GM19324 (cell line): ENCODE results near the gene RNF152.
"Not testable (repeated sequence)": the region's sequence is repeated elsewhere in the genome, so short reads cannot be mapped to it uniquely, and the experiment has no call there.

Source experiments
- ATAC-seq: cut with Tn5 transposase; IDR thresholded peaks from one replicate; pipeline ENCODE4 v1.9.1; 2021; ENCODE audit warnings: mild to moderate bottlenecking, moderate library complexity; ENCODE audit not compliant: unreplicated experiment, low FRiP score

The RNF152 gene

DNA sequence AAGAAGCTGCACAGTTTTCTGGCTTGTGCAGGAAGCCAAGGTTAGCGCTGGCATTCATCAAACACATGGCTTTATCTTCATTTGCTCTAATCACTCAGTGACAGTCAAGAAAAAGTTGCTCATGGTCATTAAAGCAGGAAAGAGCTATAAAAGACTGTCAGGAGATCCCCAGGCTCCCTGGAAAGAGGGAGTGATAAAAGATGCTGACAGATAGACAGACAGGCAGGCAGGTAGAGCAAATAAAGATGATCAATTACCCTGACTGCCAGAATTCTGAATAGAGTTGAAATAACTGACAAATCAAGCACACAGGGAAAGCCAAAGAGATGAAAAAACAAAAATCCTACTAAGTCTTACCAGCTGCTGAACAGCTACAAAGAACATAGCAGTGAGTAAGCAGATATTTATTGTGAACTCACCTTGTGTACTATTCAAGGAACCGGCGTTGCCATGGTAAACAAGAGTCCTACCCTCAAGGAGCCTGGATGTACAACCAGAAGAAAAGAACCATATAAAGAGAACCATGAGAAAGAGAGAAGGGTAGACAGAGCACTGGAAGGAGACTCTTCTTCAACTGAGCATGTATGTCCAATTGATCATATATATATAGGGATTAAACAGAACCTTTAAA is 68.0 kb downstream of the RNF152 start:
- no peak for ATAC-seq

DNA sequence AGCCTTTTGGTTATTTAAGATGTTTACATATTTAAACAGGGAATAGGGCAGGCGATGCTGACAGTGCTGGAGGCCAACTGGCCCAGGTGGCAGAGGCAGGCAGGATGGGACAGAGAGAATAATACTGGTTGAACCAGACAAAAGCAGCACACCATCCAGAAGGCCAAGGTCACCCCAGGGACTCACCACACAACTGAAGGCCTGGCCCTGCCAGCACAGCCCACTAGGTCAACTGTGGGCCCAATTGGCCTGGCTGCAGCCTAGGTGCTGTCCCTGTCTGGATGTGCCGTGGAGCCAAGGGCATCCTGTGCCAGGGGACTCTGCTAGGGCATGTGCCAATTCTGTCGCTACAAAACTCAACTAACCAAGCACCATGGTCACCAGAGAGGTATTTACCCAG is 69.2 kb downstream of the RNF152 start:
- ATAC-seq = no peak

DNA sequence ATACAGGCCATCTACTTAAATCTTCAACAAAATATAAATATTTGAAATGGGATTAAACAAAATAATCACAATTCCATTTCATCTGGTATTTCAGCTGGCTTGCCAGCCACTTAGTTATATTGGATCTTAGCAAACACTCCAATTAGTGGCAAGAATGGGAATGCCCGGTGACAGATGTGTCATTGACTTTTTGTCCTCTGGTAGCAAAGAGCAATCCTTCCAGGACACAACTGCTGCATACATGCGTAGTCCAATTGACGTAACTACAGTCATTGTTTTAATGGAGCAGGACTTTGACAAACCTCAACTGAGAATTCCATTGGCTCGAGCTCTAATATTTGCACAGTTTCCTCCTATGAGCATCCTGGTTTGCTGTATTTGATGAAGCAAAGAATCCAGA is 69.9 kb downstream of the RNF152 start:
- ATAC-seq = no peak

DNA sequence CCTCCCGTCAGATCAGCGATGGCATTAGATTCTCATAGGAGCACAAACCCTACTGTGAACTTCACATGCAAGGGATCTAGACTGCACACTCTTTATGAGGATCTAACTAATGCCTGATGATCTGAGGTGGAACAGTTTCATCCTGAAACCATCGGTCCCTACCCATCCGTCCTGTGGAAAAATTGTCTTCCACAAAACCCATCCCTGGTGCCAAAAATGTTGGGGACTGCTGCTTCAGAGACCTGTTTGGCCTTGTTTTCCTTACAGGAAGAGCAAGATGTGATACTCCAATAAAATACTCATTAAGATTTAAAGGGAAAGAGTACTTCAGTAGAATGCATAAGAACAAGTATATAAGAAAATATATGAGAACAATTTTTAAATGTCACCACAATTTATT is 71.1 kb downstream of the RNF152 start:
- ATAC-seq = no peak

DNA sequence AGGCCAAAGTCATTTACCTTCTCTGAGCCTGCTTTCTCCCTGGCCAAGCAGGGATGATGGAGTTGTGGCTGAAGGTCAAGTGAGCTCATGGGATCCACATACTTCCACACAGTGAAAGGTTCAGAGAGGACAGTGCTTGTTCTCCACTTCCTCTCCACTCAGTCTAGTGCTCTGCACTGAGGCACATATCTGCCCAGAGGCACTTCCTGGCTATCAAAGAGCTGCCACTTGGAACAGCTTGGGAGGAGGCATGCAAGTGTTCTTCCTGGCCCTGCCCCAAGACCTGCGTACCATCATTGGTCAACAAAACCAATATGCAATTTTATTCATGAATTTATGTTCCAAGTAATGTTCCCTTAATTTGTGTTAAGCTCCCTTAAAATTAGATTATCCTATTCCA is 71.9 kb downstream of the RNF152 start:
- no peak for ATAC-seq

DNA sequence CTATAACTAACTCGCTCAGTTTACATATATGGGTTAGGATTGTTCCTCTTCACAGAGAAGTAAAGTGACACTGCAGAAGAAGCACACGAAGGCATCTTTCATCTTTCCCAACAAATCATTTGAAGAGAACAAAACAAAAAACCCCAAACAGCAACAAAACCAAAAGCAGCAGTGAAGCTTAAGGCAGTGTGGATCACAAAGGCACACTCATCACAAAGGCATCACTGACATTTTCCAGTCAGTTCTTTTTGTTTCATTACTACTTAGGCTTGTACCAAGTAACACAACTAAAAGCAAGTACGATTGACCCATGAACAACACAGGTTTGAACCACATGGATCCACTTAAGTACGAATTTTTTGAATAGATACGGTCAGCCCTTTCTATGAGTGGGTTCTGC is 75.7 kb downstream of the RNF152 start:
- ATAC-seq = no peak

DNA sequence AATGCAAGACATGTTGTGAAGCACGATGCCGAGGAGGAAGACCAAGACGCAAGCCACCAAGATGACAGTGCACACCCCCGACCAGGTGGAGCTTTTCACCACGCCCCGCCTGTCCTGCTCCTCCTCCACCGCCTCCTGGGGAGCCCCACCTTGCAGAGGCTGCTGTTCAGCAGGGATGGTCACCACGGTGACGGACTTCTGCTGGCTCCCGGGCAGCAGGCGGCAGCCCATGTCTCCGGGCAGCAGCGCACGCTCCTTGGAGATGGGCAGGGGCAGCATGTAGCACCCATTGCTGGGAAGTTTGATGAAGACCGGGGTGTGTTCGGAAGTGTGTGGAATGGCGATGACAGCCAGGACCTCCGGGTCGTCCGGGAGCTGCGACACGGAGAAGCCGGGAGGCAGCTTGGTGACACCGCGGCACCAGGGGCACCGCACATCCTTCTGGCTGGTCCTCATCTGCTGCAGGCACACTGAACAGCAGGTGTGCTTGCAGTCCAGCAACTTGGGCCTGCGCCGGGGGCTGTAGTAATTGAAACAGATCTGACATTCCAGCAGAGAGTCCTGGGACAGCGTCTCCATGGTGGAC is 76.8 kb downstream of the RNF152 start:
- ATAC-seq = no peak

DNA sequence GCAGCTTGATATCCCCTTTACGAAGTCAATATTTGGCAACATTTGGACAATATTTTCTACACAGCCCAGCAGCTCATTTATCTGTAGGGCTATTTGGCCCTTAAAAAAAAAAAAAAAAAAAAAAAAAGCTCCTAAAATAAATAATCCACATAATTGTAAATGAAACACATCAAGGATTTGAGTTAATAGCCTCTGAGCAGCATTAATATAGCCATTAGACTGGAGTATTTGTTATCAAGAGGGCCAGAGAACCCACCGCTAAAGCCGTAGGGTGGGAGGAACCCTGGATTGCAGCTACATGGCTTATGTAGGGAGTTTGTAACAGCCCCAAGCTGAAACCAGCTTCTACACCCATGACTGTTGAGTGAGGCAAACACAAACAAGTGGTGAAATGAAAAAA is 84.5 kb downstream of the RNF152 start:
- ATAC-seq = no peak

DNA sequence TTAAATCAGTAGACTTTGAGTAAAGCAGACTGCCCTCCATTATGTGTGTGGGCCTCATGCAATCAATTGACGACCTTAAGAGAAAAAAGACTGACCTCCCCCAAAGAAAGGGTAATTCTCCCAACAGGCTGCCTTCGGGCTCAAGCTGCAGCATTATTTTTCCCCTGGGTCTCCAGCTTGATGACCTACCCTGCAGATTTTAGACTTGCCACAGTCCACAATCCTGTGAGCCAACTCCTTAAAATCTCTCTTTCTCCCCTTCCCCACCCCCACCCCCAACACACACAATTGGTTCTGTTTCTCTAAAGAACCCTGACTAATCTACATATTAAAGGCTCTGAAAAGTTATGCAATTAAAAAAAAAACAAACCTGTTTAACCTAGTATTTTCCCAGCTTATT is 89.4 kb downstream of the RNF152 start:
- ATAC-seq = no peak

DNA sequence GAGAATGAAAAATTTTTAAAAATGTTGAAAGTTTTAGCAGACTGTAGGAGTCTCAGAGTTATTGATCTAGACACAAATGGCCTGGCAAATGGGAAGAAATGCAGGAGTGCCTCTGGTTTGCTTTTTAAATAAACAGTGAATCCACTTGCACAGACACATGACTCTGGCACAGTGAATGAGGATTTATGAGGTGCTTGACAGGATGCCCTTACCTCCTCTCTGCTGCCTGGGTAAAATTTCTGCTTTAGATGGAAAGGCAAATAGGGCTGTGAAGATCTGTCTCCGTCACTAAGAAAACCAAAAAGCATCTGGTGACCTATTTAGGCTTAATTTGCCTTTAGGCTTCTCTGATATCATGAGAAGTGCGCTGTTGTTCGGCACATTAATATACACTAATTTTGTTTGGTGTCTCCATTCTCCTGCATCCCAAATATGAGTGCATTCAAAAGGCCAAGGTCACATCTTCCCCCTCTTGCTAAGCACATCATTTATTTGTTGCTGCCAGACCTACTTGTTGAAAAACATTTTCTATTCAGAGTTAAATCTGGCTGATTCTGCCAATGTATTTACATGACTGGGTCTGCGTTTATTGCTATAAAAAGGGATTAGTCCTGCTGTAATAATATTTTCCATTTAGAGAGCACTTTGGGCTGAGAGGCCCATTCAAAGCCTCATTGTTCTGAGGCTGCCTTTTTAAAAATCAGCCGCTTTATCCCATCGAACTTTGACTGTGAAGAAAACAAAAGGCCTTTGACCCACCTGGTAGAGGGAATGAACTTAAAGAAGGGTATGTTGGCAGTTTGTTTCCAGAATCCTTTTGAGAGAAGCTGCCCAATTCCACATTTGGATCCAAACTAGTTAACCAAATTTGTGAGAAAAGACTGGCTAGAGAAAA is 94.9 kb downstream of the RNF152 start:
- ATAC-seq = no peak

DNA sequence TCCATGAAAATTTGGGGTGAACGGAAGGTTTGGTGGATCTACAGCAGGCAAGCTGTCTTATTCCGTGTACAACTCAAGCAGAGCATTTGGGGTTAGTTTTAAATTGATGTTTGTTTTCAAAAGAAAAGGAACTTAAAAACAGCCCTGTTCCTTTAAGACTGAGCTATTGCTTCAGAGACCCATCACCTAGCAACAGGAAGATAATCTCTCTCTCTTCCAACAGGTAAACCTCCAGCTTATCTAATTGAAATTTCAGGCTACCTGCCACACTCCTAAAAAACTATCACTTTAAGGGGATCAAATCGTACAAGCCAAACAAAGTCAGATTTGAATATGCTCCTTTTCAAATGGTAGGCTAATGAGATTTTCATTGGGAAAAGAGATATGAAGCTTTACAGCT is 101.8 kb downstream of the RNF152 start:
- no peak for ATAC-seq

DNA sequence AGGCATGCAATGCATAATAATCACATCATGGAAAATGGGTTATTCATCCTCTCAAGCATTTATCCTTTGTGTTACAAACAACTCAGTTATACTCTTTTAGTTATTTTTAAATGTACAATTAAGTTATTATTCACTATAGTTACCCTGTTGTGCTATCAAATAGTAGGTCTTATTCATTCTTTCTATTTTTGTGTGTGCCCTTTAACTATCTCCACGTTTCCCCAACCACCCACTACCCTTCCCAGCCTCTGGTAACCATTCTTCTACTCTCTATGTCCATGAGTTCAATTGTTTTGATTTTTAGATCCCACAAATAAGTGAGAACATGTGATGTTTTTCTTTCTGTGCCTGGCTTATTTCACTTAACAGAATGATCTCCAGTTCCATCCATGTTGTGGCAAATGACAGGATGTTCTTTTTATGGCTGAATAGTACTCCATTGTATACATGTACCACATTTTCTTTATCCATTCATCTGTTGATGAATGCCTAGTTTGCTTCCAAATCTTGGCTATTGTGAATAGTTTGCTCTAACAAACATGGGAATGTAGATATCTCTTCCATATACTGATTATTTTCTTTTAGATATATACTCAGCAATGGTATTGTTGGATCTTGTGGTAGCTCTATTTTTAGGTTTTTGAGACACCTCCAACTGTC is 105.7 kb downstream of the RNF152 start:
- ATAC-seq = not testable (repeated sequence)

DNA sequence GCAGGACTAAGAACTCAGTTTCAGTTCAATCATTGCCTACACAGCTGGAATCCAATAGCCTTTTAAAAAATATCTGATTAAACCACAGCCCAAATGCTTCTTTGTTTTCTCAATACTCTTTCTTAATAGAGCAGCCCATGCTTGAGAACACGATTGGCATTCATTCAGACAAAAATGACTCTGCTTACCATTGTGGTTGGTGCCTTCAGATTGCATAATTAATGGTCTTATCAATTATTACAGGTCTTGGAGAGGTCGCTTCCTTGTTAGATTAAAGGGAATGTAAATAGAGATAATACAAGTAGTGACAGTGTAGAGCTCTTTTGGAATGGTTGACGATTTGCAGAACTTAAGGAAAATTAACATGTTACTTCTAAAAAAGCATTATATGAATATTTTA is 107.2 kb downstream of the RNF152 start:
- no peak for ATAC-seq

DNA sequence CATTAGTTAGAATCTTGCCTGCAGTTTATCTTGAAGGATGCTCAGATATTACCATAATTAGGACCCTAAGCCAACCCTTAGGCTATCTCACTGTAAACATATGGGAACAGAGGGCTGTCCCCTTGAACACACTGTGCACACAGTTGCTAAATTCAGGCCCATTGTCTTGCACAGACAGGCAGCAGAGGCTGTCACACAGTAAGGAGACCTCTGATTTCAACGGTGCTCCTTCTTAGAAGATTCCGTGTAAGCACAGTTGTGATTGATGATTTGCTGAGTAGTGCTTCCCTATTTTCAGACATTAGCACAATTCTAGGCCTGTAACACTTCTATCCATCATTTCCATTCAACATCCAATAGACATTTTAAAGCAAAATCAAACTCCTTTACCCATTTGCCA is 108.0 kb downstream of the RNF152 start:
- ATAC-seq = no peak

DNA sequence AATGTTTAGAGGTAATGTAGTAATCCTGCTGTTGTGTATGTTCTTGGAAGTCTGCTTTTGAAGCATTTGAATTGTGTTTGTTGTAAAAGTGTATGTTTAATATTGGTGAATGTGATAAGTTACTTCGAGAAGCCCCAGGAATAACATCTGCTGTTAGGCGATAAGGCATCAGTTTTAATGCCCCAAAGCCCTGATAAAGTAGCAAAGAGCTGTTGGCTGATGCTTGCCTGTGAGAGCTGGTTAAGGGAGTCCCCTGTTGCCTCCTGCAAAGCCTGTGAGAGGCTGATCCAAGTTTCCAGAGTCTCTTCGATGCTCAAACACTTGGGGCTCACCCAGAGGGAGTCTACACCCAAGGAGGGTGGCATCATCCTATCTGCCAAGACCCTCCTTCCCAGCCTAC is 110.3 kb downstream of the RNF152 start:
- no peak for ATAC-seq

DNA sequence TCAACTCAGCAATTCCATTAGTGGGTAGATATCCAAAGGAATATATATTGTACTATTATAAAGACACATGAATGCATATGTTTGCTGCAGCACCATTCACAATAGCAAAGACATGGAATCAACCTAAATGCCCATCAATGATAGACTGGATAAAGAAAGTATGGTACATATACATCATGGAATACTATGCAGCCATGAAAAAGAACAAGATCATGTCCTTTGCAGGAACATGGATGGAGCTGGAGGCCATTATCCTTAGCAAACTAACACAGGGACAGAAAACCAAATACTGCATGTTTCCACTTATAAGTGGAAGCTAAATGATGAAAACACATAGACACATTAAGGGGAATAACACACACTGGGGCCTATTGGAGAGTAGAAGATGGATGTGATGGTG is 116.6 kb downstream of the RNF152 start:
- ATAC-seq = not testable (repeated sequence)

DNA sequence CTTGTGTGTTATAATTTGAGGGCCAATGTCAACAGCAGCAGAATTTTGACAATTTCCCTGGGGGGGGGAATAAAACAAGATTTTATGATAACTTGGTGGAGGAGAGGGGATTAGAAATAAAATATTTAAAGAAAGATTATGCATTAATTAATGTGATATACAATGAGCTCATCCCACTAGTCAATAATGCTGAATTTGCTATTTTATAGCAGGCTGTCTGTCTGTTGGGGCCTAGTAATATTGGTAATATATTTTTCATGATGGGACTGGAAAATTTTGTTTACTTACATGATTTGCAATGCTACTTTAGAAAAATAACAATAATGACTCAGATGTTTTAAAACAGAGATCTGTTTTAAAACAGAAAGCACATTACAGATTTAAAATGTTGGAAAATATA is 118.0 kb downstream of the RNF152 start:
- no peak for ATAC-seq

DNA sequence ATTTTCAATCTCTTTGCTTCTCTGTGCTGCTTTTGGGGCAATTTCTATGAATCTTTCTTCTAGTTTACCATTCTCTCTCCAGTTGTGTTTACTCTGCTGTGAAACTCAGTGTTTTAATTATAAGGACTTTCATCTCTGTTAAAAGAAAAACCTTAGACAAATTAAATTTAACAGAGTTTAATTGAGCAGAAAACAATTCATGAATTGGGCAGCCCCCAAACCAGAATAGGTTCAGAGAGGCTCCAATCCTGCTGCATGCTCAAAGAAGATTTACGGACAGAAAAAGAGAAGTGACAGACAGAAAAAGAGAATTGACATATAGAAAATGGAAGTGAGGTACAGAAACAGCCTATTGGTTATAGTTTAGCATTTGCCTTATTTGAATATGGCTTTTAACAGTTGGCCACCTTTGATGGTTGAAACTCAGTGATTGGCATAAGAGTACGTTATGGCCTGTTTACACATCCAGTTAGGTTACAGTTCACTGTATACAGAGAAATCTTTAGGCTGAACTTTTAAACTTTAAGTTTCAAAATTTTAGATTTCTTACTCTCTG is 120.4 kb downstream of the RNF152 start:
- ATAC-seq = no peak

DNA sequence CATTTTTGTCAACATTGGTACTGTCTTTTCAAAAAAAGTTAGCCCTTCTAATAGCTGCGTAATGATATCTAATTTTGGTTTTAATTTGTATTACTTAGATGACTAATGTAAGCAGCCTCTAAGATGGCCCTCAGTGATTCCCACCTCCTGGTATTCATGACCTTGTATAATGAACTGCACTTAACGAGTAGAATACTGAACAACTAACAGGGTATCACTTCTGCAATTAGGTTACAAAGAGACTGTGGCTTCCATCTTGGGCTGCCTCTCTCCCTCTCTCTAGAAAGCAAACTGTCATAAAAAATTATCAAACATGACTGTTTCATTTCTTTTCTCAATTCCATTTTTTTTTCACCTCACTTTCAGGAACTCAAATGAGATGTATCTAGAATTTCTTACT is 120.9 kb downstream of the RNF152 start:
- ATAC-seq = no peak

DNA sequence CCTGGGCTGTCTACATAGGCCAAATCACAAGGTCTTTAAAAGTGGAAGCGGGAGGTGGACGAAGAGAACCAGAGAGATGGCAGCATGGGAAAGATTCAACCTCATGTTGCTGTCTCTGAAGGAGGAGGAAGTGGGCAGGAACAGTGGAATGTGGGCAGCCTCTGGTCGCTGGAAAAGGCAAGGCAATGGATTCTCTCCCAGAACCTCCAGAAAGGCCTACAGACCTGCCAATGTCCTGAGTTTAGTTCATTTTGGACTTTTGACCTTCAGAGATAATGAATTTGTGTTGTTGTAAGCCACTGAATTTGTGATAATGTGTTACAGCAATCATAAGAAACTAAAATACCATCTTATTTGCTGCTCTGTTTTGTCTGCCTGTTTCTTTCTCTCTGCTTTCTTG is 122.5 kb downstream of the RNF152 start:
- ATAC-seq = no peak

DNA sequence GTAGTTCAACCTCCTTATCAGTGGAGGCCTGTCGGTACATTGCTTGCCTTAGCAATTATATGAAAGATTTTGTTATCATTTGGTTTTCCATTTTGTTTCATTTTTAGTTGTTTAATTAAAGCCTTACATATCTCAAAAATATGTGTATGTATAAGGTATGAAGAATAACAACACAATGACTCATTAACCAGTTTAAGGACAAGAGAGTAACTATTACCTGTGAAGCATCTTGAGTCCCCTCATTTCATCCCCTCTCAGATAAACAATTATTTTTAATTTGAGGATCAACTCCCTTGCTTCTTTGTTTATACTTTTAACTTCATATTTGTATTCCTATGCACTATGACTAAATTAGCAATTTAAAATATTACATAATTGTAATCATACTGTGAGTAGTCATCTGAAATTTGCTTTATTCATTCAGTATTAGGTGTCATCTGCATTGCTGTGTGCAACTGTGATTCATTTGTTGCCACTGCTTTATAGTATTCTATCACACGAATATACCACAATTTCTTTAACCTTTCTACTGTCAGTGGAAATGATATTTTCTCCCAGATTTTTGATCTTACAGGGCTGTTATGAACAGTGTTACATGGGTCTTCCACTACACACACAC is 126.4 kb downstream of the RNF152 start:
- ATAC-seq = no peak
